ENCODE measurements around the gene ZNF211.
A peak's percentile ranks its signal among the peaks of the same experiment; 100 is the strongest.

ZNF211 gene

GRCh38 chr19:57632987-57633831 lies at the start of gene ZNF211:
Gene ZNF211, plus strand, starts transcription at chr19:57633168. Its CDS starts 179 bp downstream, at chr19:57633347.
- peak; percentile 76 to 87 (median 81) for DNase-seq

GRCh38 chr19:57583521-57584416 lies 49.2 kb upstream of the ZNF211 start, which contains the start of gene ZIK1:
Gene ZIK1, plus strand, starts transcription at chr19:57584145. Its CDS starts 212 bp downstream, at chr19:57584357.
- peak; percentile 75 to 88 (median 84) for DNase-seq

- DNase-seq = no peak
These were observed 45.4 kb upstream of the ZNF211 start for GRCh38 chr19:57587529-57587928.

DNA sequence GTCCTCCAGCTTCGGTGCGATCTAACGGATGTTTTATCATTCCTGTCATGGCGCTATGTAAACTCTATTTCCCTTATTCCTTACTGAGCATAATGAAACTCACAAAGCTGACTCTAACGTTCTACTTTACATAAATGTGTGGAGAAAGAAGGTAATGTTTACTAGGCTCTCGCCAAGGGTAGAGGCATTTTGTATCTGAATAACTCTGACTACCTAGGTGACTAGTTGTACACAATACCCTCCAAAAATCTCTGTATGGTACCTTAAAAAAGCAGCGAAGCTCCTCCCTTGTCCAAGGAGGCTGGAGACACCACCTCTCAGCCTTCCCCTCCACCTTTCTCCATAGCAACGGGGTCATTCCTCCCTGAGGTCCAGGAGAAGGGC lies 33.6 kb upstream of the ZNF211 start:
- DNase-seq = no peak

GRCh38 chr19:57599761-57600383 lies 33.1 kb upstream of the ZNF211 start, which contains the start of gene ZNF530:
Gene ZNF530, plus strand, starts transcription at chr19:57599885. Its CDS starts 4,461 bp downstream, at chr19:57604346.
- DNase-seq = peak; percentile 42 to 79 (median 74)

- DNase-seq = no peak
These were observed 26.0 kb upstream of the ZNF211 start for GRCh38 chr19:57606931-57607330.

- no peak for DNase-seq
These were observed 21.9 kb upstream of the ZNF211 start for GRCh38 chr19:57611113-57611512.

DNA sequence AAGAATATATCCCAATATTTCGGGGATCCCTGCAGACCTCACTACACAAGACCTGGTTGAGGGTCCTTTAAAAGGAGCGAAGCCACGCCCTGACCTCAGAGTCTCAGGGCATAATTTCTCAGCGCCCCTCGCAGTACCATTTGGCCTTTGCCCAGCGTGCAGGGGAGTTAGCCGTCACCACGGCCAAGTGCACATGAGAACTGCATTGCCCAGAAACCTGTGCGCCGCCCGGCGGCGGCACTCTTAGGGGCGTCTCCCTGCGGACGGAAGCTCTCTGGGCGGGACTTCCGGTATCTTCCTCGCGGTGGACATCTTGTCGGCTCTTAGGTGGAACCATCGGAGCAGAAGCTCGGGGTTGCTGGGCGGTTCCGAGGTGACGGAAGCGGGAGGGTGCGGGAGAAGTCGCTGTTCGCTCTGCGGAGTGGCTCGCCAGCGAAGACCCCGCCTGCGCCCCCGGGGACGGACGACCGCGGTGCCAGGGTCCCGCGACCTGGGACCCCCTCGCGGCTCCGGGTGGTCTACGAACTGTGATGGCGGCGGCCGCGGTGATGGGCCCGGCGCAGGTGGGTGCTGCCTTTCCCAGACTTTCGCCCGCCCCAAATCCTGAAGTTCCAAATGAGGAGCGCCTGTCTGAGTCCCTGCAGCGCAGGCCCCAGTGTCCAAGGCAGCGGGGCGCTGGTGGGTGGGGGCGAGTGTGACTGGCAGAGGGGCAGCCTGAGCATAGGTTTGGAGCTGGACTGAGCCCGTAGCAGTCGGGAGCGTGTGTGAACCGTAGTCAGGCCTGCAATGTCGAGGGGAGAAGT lies 18.8 kb upstream of the ZNF211 start, which contains the start of gene ZNF134:
TSS of gene ZNF134 (plus strand) at position 302 of the 803 bp plus-strand sequence. CDS start 5,227 bp downstream, outside the sequence.
- DNase-seq = peak; percentile 66 to 87 (median 80)

DNA sequence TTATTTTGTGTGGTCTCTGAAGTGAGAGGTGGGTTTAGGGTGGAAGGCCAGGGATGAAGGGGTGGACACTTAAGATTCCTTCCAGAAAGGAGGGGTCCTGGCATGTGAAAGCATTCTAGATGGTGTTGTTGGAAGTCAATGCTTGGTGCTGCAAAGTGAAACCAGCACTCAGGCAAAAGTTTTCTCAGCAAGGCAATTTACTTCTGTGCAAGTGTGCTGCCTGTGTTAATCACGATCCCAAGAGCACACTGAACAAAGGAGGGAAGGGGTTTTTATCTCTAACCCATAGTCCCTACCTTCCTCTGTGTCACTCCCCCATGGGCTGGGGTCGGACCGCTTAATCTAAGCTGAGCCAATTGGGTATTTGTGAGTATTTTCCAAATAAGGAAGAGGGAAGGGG lies 17.6 kb upstream of the ZNF211 start:
- no peak for DNase-seq

- no peak for DNase-seq
These were observed 12.2 kb upstream of the ZNF211 start for GRCh38 chr19:57620673-57621348.

DNA sequence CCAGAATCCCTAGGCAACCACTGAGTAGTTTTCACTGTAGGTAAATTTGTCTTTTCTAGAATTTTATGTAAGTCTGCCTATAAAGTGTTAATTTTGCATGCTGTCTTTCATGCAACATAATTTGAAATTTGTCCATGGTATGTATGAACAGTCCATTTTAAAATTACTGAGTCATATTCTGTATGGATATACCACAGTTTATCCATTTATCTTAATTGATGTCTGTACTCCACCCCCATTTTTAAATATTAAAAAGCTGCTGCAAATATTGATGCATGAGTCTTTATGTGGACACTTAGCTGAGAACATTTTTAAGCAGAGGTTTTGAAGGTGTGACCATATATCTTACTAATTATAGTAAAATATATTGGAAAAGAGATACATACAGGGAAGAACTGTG lies 9.9 kb upstream of the ZNF211 start:
- no peak for DNase-seq

GRCh38 chr19:57633832-57634131 lies 814 bp downstream of the ZNF211 start:
- no peak for DNase-seq

- DNase-seq = peak in 1 of 6 experiments; percentile 18
These were observed 4.4 kb downstream of the ZNF211 start for GRCh38 chr19:57637379-57637778.

GRCh38 chr19:57641715-57642234 lies 8.8 kb downstream of the ZNF211 start:
- no peak for DNase-seq

DNA sequence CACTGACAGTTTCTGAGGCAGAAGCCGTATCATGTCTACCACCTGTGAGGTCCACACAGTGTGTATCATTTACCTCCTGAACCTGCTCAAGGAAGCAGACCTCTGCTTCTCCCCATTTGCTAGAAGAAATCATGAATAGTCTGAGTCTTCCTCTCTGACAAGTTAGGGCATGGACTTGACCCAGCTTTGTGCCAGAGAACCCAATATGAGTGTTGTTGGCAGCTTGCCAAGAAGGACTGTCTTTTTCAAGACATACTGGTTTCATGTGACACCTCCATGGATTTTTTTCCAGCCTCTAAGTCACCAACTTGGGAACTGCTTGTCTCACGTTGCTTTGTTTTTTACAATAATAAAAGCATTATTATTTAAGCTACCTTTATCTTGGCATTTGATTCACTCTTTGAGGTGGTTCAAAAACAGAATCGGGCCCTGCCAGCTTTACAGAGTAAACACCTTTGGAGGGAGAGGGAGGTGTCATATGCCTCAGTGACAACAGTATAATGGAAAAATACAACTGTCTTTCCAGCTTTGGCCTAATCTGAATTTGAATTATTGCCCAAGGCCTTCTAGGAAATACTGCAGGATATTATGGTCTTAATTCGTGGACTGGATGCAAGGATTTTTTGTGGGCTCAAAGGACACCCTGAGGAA lies 9.6 kb downstream of the ZNF211 start:
- no peak for DNase-seq

DNA sequence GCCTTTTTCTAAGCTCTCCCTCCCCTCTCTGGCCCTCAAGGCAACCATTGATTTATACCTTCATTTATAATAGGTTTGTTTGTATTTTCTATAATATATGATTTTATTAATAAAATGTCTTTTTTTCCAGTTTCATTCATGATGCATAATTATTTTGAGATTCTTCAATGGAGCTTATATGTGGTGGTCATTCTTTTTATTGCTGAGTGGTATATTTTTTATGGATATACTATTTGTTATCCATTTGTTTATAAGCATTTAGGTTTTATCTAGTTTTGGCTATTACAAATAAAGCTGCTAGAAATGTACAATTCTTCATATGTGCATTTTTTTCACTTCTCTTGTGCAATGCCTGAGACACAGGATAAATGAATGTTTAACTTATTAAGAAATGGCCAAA lies 10.8 kb downstream of the ZNF211 start:
- no peak for DNase-seq

DNA sequence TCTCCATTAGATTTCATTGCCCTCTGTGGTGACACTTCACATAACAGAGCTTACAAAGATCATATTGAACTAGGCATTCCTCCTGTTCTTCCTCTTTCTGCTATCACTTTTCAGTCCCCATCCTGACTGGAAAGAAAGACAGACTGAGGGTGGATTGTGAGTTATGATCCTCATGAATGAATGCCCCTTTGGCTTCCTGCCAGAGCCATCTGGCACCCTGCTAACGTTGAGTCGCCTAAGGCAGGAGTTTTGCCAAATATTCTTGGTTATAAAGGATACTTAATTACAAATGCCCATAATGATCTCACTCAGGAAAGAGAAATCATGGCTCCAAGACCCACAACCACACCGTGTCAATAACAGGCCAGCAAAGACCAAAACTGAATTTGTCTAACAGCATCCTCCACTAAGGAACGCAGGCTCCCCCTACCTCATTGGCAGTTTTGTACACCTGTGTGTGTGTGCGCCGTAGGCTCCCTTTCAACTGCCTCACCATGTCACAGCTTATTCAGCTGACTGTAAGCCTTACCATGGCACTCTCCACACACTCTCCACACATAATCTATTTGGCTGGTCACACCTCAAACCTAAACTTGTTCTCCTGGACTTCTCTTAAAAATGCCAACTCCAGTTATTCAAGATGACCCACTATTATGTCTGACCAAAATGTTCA lies 15.5 kb downstream of the ZNF211 start:
- no peak for DNase-seq

- no peak for DNase-seq
These were observed 18.7 kb downstream of the ZNF211 start for GRCh38 chr19:57651654-57651996.

- DNase-seq = no peak
These were observed 20.7 kb downstream of the ZNF211 start for GRCh38 chr19:57653689-57654088.

DNA sequence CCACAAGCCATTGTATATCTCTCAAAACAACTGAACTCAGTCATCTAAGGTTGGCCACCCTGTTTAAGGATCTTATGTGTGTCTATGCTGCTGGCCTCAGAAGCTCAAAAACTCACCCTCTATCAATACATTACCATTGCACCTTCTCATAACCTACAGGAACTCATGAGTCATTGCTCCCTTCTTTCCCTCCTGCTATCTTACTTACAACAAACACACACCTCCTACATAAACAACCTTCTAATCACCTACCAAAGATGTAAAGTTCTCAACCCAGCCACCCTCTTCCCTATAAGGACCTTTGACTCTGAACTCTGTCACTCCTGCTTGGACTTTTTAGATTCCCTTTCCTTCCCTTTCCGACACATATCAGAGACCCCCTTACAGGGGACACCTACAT lies 22.5 kb downstream of the ZNF211 start:
- no peak for DNase-seq
